Lung (tissue), 12 donors: ENCODE data around the gene SHISA7. TPM values are rescaled to one million over a fixed set of nuclear protein-coding genes. Genes with fewer than 3 reads are reported as not detected.

Source experiments
- ATAC-seq: fragments of 200-7000 bp; cut with Tn5 transposase; one replicate; pipeline ENCODE4 v1.9.1; 2020; ENCODE audit warnings: moderate number of reproducible peaks; ENCODE audit not compliant: insufficient read depth, low FRiP score
- DNase-seq, 3 donors: peaks; one replicate each; pipeline ENCODE4 v3.0.0-alpha.2; 2013 to 2017
- H3K27ac ChIP-seq, 2 donors: one replicate each; pipeline ENCODE4 v1.5.1; 2013; ENCODE audit warnings: mild to moderate bottlenecking in 2 of 2, moderate library complexity in 2 of 2, control low read depth in 1 of 2, inconsistent platforms in 1 of 2, low read depth in 1 of 2, low read length in 1 of 2
- H3K27me3 ChIP-seq, 3 donors: one replicate each; pipeline ENCODE4 v1.5.1; 2013; ENCODE audit warnings: low read length in 2 of 3; ENCODE audit not compliant: control insufficient read depth in 3 of 3, insufficient read depth in 3 of 3
- H3K36me3 ChIP-seq, 4 donors: one replicate each; pipeline ENCODE4 v1.5.1; 2013; ENCODE audit warnings: low read length in 4 of 4, mild to moderate bottlenecking in 1 of 4, moderate library complexity in 1 of 4; ENCODE audit not compliant: control insufficient read depth in 4 of 4, insufficient read depth in 4 of 4
- H3K4me1 ChIP-seq, 5 donors: one replicate each; pipeline ENCODE4 v1.5.1; 2013; ENCODE audit warnings: low read length in 5 of 5, mild to moderate bottlenecking in 2 of 5, moderate library complexity in 1 of 5; ENCODE audit not compliant: control insufficient read depth in 5 of 5, insufficient read depth in 5 of 5
- H3K4me3 ChIP-seq: one replicate; pipeline ENCODE4 v1.5.1; 2013; ENCODE audit warnings: mild to moderate bottlenecking, control low read depth, moderate library complexity
- H3K9ac ChIP-seq, 2 donors: one replicate each; pipeline ENCODE4 v1.5.1; 2013; ENCODE audit warnings: low read length in 2 of 2, control low read depth in 1 of 2; ENCODE audit not compliant: insufficient read depth in 1 of 2
- H3K9me3 ChIP-seq, 4 donors: one replicate each; pipeline ENCODE4 v1.5.1; 2013; ENCODE audit warnings: low read length in 3 of 4, mild to moderate bottlenecking in 1 of 4, moderate library complexity in 1 of 4; ENCODE audit not compliant: control insufficient read depth in 4 of 4, insufficient read depth in 3 of 4
- WGBS, 2 donors: extraction: QIAGEN DNeasy Blood & Tissue Kit; methylation state at CpG; one replicate each; pipeline ENCODE4 v1.1.7; 2013; 5-methylcytosine and 5-hydroxymethylcytosine counted together
- polyA plus RNA-seq, 2 donors: library from polyadenylated mRNA; stranded (reverse); fragments of 200-250 nt; gene quantifications; one replicate each; pipeline ENCODE4 v1.2.1, GENCODE V29; 2013
- total RNA-seq, 2 donors: library from RNA; depleted of rRNA in 1 of 2; stranded (reverse); fragments of >200 nt in 1 of 2; gene quantifications; one replicate each; pipeline ENCODE4 v1.2.1, GENCODE V29; 2014 to 2021
- TF ChIP-seq, protein P1 (sequence below): IDR thresholded peaks from 2 replicates; pipeline ENCODE4 v1.5.1; 2012; ENCODE audit warnings: mild to moderate bottlenecking; ENCODE audit errors: control extremely low read depth, extremely low read depth
- donor health status: control.
- donor health status: control.
- donor health status: Bipolar disorder and iron deficiency.
- donor health status: healthy.
- donor health status: DM: yes; HTN: yes; CAD: no.

The SHISA7 gene
- total and polyA plus RNA-seq, 4 donors, result 0.03 to 0.14 TPM; not detected in 2

GRCh38 chr19:55391702-55392615 lies 51.1 kb downstream of the SHISA7 start:
- H3K27ac ChIP-seq, result no peak overlapping the region
- no peak for DNase-seq
- no peaks in the 10 kb centered on the region for H3K27me3 ChIP-seq
- H3K9ac ChIP-seq, result no peak overlapping the region
- peaks cover 0 to 1% (median 0%) of the 10 kb centered on the region in 4 donors for H3K9me3 ChIP-seq
- TF ChIP-seq, protein P1, sequence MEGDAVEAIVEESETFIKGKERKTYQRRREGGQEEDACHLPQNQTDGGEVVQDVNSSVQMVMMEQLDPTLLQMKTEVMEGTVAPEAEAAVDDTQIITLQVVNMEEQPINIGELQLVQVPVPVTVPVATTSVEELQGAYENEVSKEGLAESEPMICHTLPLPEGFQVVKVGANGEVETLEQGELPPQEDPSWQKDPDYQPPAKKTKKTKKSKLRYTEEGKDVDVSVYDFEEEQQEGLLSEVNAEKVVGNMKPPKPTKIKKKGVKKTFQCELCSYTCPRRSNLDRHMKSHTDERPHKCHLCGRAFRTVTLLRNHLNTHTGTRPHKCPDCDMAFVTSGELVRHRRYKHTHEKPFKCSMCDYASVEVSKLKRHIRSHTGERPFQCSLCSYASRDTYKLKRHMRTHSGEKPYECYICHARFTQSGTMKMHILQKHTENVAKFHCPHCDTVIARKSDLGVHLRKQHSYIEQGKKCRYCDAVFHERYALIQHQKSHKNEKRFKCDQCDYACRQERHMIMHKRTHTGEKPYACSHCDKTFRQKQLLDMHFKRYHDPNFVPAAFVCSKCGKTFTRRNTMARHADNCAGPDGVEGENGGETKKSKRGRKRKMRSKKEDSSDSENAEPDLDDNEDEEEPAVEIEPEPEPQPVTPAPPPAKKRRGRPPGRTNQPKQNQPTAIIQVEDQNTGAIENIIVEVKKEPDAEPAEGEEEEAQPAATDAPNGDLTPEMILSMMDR, result no peak
- WGBS, 2 donors, result 83 to 86% methylated on average over 18 of the region's 18 CpGs
- no peak for ATAC-seq
- no peak overlapping the region for H3K4me3 ChIP-seq
- peaks cover 3 to 41% (median 20%) of the 10 kb centered on the region in 4 donors for H3K36me3 ChIP-seq
- peaks cover 6 to 20% (median 11%) of the 10 kb centered on the region in 5 donors for H3K4me1 ChIP-seq

- TF ChIP-seq, protein P1, result no peak
- Histone ChIP-seq H3K4me3 (no peak overlapping the region), H3K4me1 (peaks cover 7 to 26% (median 13%) of the 10 kb centered on the region in 5 donors), H3K36me3 (peaks cover 3 to 43% (median 20%) of the 10 kb centered on the region in 4 donors), H3K27ac (no peak overlapping the region), H3K27me3 (no peaks in the 10 kb centered on the region), H3K9me3 (peaks cover 0 to 1% (median 0%) of the 10 kb centered on the region in 4 donors), H3K9ac (no peak overlapping the region)
- ATAC-seq, result no peak
- 87 to 88% methylated on average over 12 of the region's 12 CpGs for WGBS, 2 donors
- no peak for DNase-seq
Observed at GRCh38 chr19:55391191-55391670, 51.9 kb downstream of the SHISA7 start.

DNA sequence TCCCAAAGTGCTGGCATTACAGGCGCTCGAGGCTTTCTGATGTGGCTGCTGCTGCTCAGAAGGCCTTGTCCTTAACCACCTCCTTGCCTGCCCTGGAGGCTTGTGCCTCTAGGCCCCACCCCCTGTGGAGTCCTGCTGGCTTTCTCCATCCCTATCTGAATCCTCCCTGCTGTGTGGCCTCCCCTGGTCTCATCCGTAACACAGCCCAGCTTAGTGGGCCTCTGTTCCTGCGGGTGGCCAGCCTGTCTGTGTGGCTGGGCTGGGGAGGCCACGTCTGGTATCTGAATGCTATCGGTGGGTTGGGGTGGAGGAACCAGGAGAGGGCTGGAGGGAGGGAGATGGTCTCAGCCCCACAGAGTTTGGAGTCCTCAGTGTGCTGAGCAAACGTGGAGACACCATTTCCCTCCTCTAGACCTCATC lies 52.6 kb downstream of the SHISA7 start:
- H3K36me3 ChIP-seq, result peaks cover 3 to 43% (median 22%) of the 10 kb centered on the region in 4 donors
- H3K9me3 ChIP-seq, result peaks cover 0 to 1% (median 0%) of the 10 kb centered on the region in 4 donors
- no peak for ATAC-seq
- H3K4me3 ChIP-seq, result no peak overlapping the region
- DNase-seq, result no peak
- H3K4me1 ChIP-seq, result peaks cover 7 to 26% (median 13%) of the 10 kb centered on the region in 5 donors
- H3K27ac ChIP-seq, result no peak overlapping the region
- H3K27me3 ChIP-seq, result no peaks in the 10 kb centered on the region
- TF ChIP-seq, protein P1, result no peak
- H3K9ac ChIP-seq, result no peak overlapping the region
- WGBS, 2 donors, result 83 to 84% methylated on average over 7 of the region's 7 CpGs
